ENCODE results near the gene CIRBP. TPM values are rescaled to one million over a fixed set of nuclear protein-coding genes. Genes with fewer than 3 reads are reported as not detected.
A peak's percentile ranks its signal among the peaks of the same experiment; 100 is the strongest.

CIRBP gene
- total RNA-seq, 2 experiments from 2014 or later = 161 to 180 TPM

GRCh38 chr19:1239796-1240737 lies 29.1 kb upstream of the CIRBP start:
- H3K4me1 Mint-ChIP-seq (ENCODE audit: low read depth) = peaks cover 30% of the 10 kb centered on the region
- H3K9me3 Mint-ChIP-seq = no peaks in the 10 kb centered on the region
- peak overlapping the region; percentile 84 for H3K4me3 Mint-ChIP-seq
- peaks cover 6% of the 10 kb centered on the region for H3K36me3 Mint-ChIP-seq (ENCODE audit: low read depth)
- CTCF ChIA-PET = interaction anchor here (0.6 to 7.5 kb wide), 22 partner anchors 8 to 377 kb away, joined by 3 to 449 read pairs (median 4); partner anchors contain the start of genes ABCA7, CIRBP, CNN2 and GPX4
- H3K27ac Mint-ChIP-seq = no peak overlapping the region
- TF ChIP-seq, protein P1, sequence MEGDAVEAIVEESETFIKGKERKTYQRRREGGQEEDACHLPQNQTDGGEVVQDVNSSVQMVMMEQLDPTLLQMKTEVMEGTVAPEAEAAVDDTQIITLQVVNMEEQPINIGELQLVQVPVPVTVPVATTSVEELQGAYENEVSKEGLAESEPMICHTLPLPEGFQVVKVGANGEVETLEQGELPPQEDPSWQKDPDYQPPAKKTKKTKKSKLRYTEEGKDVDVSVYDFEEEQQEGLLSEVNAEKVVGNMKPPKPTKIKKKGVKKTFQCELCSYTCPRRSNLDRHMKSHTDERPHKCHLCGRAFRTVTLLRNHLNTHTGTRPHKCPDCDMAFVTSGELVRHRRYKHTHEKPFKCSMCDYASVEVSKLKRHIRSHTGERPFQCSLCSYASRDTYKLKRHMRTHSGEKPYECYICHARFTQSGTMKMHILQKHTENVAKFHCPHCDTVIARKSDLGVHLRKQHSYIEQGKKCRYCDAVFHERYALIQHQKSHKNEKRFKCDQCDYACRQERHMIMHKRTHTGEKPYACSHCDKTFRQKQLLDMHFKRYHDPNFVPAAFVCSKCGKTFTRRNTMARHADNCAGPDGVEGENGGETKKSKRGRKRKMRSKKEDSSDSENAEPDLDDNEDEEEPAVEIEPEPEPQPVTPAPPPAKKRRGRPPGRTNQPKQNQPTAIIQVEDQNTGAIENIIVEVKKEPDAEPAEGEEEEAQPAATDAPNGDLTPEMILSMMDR (IDR thresholded peaks at IDR 0.05) = peak; percentile 93
- ATAC-seq (peak; percentile 65), DNase-seq (peak; percentile 94)
- H3K27me3 Mint-ChIP-seq = peaks cover 8% of the 10 kb centered on the region
- POLR2A ChIA-PET = interaction anchor here (0.7 to 1.9 kb wide), 10 partner anchors 13 to 202 kb away, joined by 3 to 7 read pairs (median 3); partner anchors contain the start of genes CIRBP and GPX4
- intact Hi-C loops (cut with micrococcal nuclease) = loop anchor here (10.0 kb wide), 1 partner anchor 135 kb away; the partner anchor contains the start of gene GPX4

DNA sequence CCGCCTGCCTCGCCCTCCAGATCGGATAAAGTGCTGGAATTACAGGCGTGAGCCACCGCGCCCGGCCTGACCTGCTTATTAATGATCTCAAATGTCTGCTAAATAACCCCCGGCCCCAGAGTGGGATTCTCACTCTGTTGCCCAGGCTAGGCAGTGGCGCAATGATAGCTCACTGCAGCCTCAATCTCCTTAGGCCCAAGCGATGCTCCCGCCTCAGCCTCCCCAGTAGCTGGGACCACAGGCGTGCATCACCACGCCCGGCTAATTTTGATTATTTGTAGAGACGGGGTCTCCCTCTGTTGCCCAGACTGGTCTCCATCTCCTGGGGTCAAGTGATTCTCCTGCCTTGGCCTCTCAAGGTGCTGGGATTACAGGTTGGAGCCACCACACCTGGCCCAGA lies 28.2 kb upstream of the CIRBP start:
- Mint-ChIP-seq H3K4me3 (peak overlapping the region; percentile 84), H3K27me3 (peaks cover 8% of the 10 kb centered on the region)
- TF ChIP-seq, protein P1 (IDR thresholded peaks at IDR 0.05) = no peak

GRCh38 chr19:1241417-1242095 lies 27.6 kb upstream of the CIRBP start, which contains the start of gene ATP5F1D:
ATP5F1D (plus strand) TSS chr19:1241751; CDS start chr19:1241851, 100 bp downstream.
- peaks cover 6% of the 10 kb centered on the region for H3K36me3 Mint-ChIP-seq (ENCODE audit: low read depth)
- H3K9me3 Mint-ChIP-seq = no peaks in the 10 kb centered on the region
- H3K27ac Mint-ChIP-seq = peak within 1 kb of the TSS; percentile 87
- H3K4me3 Mint-ChIP-seq = peak within 1 kb of the TSS; percentile 84
- intact Hi-C loops (cut with micrococcal nuclease) = loop anchor here (2.0 to 10.0 kb wide), 2 partner anchors 27 to 137 kb away; partner anchors contain the start of genes CIRBP and GPX4
- TF ChIP-seq, protein P1 (IDR thresholded peaks at IDR 0.05) = no peak
- ChIA-PET CTCF (interaction anchor here (0.9 to 7.5 kb wide), 19 partner anchors 10 to 378 kb away, joined by 3 to 449 read pairs (median 4); partner anchors contain the start of genes CIRBP, GPX4 and WDR18), POLR2A (interaction anchor here (0.7 to 3.9 kb wide), 12 partner anchors 12 to 203 kb away, joined by 3 to 15 read pairs (median 3); partner anchors contain the start of gene CIRBP)
- DNase-seq = peak; percentile 95
- H3K27me3 Mint-ChIP-seq = peaks cover 8% of the 10 kb centered on the region
- ATAC-seq = peak; percentile 74
- H3K4me1 Mint-ChIP-seq (ENCODE audit: low read depth) = peaks cover 30% of the 10 kb centered on the region

More for the DNA sequence above, 28.2 kb upstream of the CIRBP start:
- ChIA-PET POLR2A (interaction anchor here (0.7 to 1.9 kb wide), 11 partner anchors 12 to 203 kb away, joined by 3 to 7 read pairs (median 3); partner anchors contain the start of genes CIRBP and GPX4), CTCF (interaction anchor here (0.6 to 7.5 kb wide), 23 partner anchors 9 to 377 kb away, joined by 3 to 449 read pairs (median 4); partner anchors contain the start of genes ABCA7, CIRBP, CNN2 and GPX4)
- no peak for DNase-seq
- H3K36me3 Mint-ChIP-seq (ENCODE audit: low read depth) = peaks cover 6% of the 10 kb centered on the region
- ATAC-seq = no peak
- intact Hi-C loops (cut with micrococcal nuclease) = loop anchor here (10.0 kb wide), 1 partner anchor 136 kb away; the partner anchor contains the start of gene GPX4
- no peaks in the 10 kb centered on the region for H3K9me3 Mint-ChIP-seq
- H3K4me1 Mint-ChIP-seq (ENCODE audit: low read depth) = peaks cover 30% of the 10 kb centered on the region
- no peak overlapping the region for H3K27ac Mint-ChIP-seq

DNA sequence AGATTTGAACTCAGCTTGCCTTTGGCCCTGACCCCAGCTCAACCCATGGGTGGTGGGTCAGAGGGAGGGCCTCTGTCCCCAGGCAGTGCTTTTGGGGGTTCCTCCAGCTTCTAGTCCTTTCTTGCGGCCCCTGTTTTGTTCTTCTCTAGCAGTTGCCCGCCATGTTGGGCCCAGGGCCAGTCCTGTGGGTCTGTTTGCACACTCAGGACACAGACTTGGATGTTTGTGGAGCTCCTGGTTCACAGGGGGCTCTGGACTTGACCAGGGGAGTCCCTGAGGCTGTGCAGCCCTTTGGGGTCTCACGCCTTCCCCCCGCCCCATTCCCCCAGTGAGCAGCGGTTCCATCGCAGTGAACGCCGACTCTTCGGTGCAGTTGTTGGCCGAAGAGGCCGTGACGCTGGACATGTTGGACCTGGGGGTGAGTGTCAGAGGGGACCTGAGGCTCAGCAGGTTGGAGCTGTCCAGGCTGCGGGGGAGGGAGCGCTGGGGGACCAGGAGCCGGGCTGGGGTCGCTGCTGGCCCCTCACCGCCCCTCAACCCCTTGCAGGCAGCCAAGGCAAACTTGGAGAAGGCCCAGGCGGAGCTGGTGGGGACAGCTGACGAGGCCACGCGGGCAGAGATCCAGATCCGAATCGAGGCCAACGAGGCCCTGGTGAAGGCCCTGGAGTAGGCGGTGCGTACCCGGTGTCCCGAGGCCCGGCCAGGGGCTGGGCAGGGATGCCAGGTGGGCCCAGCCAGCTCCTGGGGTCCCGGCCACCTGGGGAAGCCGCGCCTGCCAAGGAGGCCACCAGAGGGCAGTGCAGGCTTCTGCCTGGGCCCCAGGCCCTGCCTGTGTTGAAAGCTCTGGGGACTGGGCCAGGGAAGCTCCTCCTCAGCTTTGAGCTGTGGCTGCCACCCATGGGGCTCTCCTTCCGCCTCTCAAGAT lies 25.1 kb upstream of the CIRBP start:
- no peaks in the 10 kb centered on the region for H3K9me3 Mint-ChIP-seq
- TF ChIP-seq, protein P1 (IDR thresholded peaks at IDR 0.05) = peak; percentile 94
- H3K4me1 Mint-ChIP-seq (ENCODE audit: low read depth) = peaks cover 26% of the 10 kb centered on the region
- H3K36me3 Mint-ChIP-seq (ENCODE audit: low read depth) = peaks cover 6% of the 10 kb centered on the region
- ATAC-seq = peak; percentile 45
- peak; percentile 90 for DNase-seq
- intact Hi-C loops (cut with micrococcal nuclease) = loop anchor here (2.0 to 10.0 kb wide), 2 partner anchors 25 to 139 kb away; partner anchors contain the start of genes CIRBP and GPX4
- no peaks in the 10 kb centered on the region for H3K27me3 Mint-ChIP-seq
- peak overlapping the region; percentile 84 for H3K4me3 Mint-ChIP-seq
- peak overlapping the region; percentile 81 for H3K27ac Mint-ChIP-seq
- CTCF ChIA-PET = interaction anchor here (0.6 to 7.5 kb wide), 42 partner anchors 9 to 474 kb away, joined by 3 to 449 read pairs (median 4); partner anchors contain the start of genes ARHGAP45, CIRBP, CNN2 and FAM174C
- POLR2A ChIA-PET = interaction anchor here (1.0 to 3.9 kb wide), 12 partner anchors 9 to 317 kb away, joined by 3 to 88 read pairs (median 6); partner anchors contain the start of gene CIRBP
